Measurements from ENCODE around the gene KRTAP10-8. TPM values are rescaled to one million over a fixed set of nuclear protein-coding genes. Genes with fewer than 3 reads are reported as not detected.

Gene KRTAP10-8
- total RNA-seq, 4 donors from 2014 or later: not detected

- intact Hi-C loops (cut with DNase I): no loop called here
- WGBS, 2 donors: 64 to 81% methylated on average over 17 to 21 of the region's 33 CpGs
- no peak for DNase-seq
Observed at GRCh38 chr21:44592446-44593311, 19.2 kb upstream of the KRTAP10-8 start, which contains the start of gene KRTAP10-6. Gene KRTAP10-6, minus strand, starts transcription at chr21:44592505. Its CDS starts 21 bp downstream, at chr21:44592484.

GRCh38 chr21:44593598-44594405, 18.1 kb upstream of the KRTAP10-8 start:
- no peak for TF ChIP-seq CTCF (IDR thresholded peaks at IDR 0.05)
- no peak for TF ChIP-seq POLR2A (IDR thresholded peaks at IDR 0.05)
- Histone ChIP-seq H3K4me1 (no peaks in the 10 kb centered on the region), H3K27me3 (no peaks in the 10 kb centered on the region), H3K27ac (no peak overlapping the region), H3K36me3 (no peaks in the 10 kb centered on the region), H3K4me3 (replicated peaks in 1 of 3) (no peak overlapping the region), H3K9me3 (no peaks in the 10 kb centered on the region)
- WGBS, 2 donors: 58 to 79% methylated on average over 9 to 14 of the region's 20 CpGs
- intact Hi-C loops (cut with DNase I): no loop called here
- DNase-seq: no peak

More at GRCh38 chr21:44592446-44593311, 19.2 kb upstream of the KRTAP10-8 start, which contains the start of gene KRTAP10-6:
- Histone ChIP-seq H3K4me3 (replicated peaks in 1 of 3) (no peak within 1 kb of the TSS), H3K27me3 (no peaks in the 10 kb centered on the region), H3K36me3 (no peaks in the 10 kb centered on the region), H3K27ac (no peak within 1 kb of the TSS), H3K4me1 (no peaks in the 10 kb centered on the region), H3K9me3 (no peaks in the 10 kb centered on the region)
- TF ChIP-seq POLR2A (IDR thresholded peaks at IDR 0.05): no peak
- no peak for TF ChIP-seq CTCF (IDR thresholded peaks at IDR 0.05)

GRCh38 chr21:44594406-44594916, 17.4 kb upstream of the KRTAP10-8 start:
- WGBS, 2 donors: 83 to 87% methylated on average over 12 of the region's 12 CpGs
- H3K27me3 ChIP-seq: no peaks in the 10 kb centered on the region
- no peak for DNase-seq
- TF ChIP-seq POLR2A (IDR thresholded peaks at IDR 0.05): no peak
- TF ChIP-seq CTCF (IDR thresholded peaks at IDR 0.05): no peak
- H3K9me3 ChIP-seq: no peaks in the 10 kb centered on the region
- no peaks in the 10 kb centered on the region for H3K36me3 ChIP-seq
- no peaks in the 10 kb centered on the region for H3K4me1 ChIP-seq
- intact Hi-C loops (cut with DNase I): no loop called here
- H3K4me3 ChIP-seq (replicated peaks in 1 of 3): no peak overlapping the region
- H3K27ac ChIP-seq: no peak overlapping the region

- no peak overlapping the region for H3K4me3 ChIP-seq (replicated peaks in 1 of 3)
- intact Hi-C loops (cut with DNase I): no loop called here
Observed at GRCh38 chr21:44595524-44595923, 16.4 kb upstream of the KRTAP10-8 start.

More at GRCh38 chr21:44595524-44595923, 16.4 kb upstream of the KRTAP10-8 start:
- Histone ChIP-seq H3K27me3 (no peaks in the 10 kb centered on the region), H3K27ac (no peak overlapping the region), H3K4me1 (no peaks in the 10 kb centered on the region), H3K36me3 (no peaks in the 10 kb centered on the region), H3K9me3 (no peaks in the 10 kb centered on the region)
- WGBS, 2 donors: 82 to 84% methylated on average over 6 of the region's 6 CpGs
- TF ChIP-seq POLR2A (IDR thresholded peaks at IDR 0.05): no peak
- no peak for TF ChIP-seq CTCF (IDR thresholded peaks at IDR 0.05)
- no peak for DNase-seq
